HG03108 (cell line): ENCODE measurements around the gene H2AZ2.
"Not testable (repeated sequence)": the region's sequence is repeated elsewhere in the genome, so short reads cannot be mapped to it uniquely, and the experiment has no call there.

Source experiments
- ATAC-seq: cut with Tn5 transposase; IDR thresholded peaks from one replicate; pipeline ENCODE4 v1.9.1; 2021; ENCODE audit warnings: moderate library complexity; ENCODE audit not compliant: unreplicated experiment

H2AZ2 gene

GRCh38 chr7:44823255-44823781 is 24.6 kb downstream of the H2AZ2 start:
- ATAC-seq = no peak

- ATAC-seq = no peak
Observed at GRCh38 chr7:44819292-44819691, 28.6 kb downstream of the H2AZ2 start.

DNA sequence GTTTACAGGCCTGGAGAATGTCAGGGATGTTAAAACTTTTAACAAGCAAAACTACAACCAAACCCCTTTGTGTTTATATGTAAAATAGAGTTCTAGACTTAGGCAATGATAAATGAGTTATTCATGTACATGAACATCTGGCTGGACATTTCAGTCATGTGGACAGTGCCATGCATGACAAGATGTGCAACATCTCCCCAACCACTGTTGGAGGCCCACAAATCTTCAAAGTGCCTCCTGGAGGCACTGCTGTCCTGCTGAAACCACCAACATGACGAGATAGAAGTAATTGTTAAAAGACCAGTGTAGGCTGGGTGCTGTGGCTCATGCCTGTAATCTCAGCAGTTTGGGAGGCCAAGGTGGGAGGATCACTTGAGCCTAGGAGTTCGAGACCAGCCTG is 33.0 kb downstream of the H2AZ2 start:
- no peak for ATAC-seq

- ATAC-seq = no peak
Observed at GRCh38 chr7:44811571-44811970, 36.3 kb downstream of the H2AZ2 start.

DNA sequence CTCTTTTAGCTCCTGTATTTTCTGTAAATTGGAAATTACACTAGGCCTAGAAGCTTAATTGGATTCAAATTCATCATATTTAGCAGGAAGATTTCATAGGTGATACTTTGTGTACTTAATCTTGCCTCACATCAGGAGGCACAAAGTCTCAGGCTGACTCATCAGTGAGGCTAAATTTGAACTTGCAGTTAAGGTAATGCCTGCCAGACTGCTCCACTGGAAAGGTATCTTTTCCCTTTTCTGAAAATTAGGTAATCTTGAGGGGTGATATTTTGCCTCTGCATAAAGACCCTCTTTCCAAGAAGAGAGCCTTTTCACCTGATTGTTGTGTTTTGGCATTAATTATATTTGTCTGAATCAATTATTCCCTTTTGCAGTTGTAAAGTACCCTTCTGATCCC is 36.8 kb downstream of the H2AZ2 start:
- ATAC-seq = no peak

- ATAC-seq = no peak
Observed at GRCh38 chr7:44808914-44809393, 38.9 kb downstream of the H2AZ2 start.

GRCh38 chr7:44805950-44806349 is 41.9 kb downstream of the H2AZ2 start:
- ATAC-seq = no peak

- ATAC-seq = not testable (repeated sequence)
Observed at GRCh38 chr7:44803828-44804519, 43.9 kb downstream of the H2AZ2 start.

DNA sequence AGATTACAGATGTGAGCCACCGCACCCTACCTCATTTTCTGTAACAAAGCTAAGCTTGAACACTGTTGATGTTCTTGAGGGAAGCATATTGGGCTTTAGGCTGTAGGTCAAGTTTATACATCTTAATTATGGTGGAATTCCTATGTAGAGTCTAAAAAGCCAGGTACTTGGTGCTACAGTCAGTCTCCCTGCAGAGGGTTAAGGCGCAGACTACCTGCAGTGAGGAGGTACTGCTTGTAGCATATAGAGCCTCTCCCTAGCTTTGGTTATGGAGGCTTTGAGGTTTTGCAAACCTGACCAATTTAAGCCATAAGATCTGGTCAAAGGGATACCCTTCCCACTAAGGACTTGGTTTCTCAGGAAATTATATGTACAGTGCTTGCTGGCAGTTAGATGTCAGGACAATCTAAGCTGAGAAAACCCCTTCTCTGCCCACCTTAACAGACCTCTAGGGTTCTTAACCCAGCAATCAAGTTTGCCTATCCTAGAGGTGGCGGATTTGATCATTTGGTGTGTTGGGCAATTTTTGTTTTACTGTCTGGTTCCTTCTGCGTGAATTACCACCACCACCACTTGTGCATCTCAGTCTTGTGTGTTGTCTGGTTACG is 45.4 kb downstream of the H2AZ2 start:
- ATAC-seq = no peak

- ATAC-seq = no peak
Observed at GRCh38 chr7:44801890-44802289, 46.0 kb downstream of the H2AZ2 start.

DNA sequence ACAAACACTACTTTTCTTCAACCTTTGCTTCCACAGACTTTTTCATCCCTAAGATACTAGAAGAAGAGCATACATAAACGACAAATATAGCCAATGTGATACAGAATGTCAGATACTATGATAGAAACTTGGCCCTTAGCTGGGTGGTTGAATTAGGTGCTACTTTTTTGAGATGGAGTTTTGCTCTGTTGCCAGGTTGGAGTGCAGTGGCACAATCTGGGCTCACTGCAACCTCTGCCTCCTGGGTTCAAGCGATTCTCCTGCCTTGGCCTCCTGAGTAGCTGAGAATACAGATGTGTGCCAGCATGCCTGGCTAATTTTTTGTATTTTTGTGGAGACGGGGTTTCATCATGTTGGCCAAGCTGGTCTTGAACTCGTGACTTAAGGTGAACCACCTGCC is 47.9 kb downstream of the H2AZ2 start:
- no peak for ATAC-seq

DNA sequence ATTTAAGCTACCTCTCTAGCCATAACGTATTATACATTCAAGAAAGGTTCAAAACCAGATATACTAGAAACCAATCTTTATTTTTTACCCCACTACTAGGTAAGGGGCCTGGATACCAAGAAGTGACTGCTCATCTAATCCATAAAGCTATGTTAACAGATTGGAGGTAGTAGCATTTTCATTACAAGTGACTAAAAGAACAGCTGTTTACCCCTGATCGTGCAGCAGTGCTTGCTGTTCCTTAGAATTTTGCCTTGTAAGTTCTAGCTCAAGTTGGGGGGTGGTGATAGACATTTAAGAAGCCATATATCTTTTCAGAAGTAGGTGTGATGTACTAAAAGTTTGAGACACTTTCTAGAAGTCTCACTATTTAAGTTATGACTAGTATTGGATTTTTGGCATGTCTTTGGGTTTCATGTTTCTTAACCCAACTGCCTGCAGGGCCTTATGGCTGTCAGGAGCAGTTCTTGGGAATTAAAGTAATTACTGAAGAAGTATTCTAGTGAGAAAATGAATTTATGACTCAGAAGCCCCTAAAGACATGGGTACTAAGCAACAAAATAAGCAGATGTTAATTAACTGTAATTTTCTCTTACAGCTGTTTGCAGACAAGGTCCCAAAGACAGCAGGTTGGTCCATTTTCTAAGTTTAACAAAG is 49.1 kb downstream of the H2AZ2 start:
- ATAC-seq = no peak

- peak; percentile 50 for ATAC-seq
Observed at GRCh38 chr7:44797329-44798258, 50.3 kb downstream of the H2AZ2 start.

DNA sequence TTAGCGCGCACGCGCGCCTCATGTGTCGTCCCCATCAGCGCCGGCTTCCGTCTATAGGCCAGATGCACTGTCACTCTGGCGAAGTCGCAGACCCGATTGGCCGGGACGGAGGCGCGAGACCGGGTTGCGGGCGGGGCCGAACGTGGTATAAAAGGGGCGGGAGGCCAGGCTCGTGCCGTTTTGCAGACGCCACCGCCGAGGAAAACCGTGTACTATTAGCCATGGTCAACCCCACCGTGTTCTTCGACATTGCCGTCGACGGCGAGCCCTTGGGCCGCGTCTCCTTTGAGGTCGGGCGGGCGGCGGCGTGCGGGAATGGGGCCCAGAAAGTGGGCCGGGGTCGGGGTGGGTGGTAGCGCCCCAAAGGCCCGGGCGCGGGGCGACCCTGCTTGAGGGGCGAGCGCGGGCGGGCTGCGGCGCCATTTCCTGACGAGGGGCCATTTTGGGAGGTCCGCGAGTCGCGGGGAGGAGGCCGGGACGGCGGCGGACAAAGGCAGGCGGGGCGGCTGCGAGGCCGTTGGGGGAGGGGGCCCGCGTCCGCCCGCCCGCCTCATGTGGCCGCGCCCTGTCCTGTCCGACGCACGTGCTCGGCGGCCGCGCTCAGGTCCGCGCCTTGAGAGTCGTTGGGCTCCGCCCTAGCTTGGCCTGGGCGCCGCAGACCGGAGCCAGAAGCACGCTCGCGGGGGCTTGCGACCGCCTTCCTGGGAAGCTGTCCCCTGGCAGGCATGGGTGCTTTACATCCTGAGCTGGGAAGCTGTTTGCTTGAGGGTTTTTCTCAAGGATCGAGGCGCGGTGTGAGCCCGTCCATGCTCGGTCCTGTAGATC is 51.2 kb downstream of the H2AZ2 start, which contains the start of gene PPIA:
Gene PPIA (plus strand): TSS at position 178 of the 825 bp plus-strand sequence. CDS start 44 bp downstream, at position 222.
- peak; percentile 88 for ATAC-seq

- peak; percentile 16 for ATAC-seq
Observed at GRCh38 chr7:44796034-44796503, 51.8 kb downstream of the H2AZ2 start.

- no peak for ATAC-seq
Observed at GRCh38 chr7:44794331-44794730, 53.6 kb downstream of the H2AZ2 start.

DNA sequence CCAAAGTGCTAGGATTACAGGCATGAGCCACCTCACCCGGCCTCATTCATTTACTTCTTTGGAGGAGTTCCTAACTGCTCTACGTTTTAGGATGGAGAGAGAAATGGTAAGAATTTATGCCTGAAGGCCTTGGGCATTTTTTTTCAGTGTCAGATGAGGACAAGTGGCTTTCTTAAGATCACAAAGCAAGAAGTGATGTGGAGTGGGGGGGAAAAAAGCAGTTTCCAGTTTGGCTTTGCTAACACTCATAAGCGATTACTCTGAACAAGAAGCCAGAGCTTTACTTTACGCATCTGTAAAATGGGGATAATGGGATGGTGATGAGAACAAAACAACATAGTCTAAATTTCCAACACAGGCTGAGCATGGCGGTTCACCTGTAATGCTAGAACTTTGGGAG is 54.0 kb downstream of the H2AZ2 start:
- ATAC-seq = no peak

- no peak for ATAC-seq
Observed at GRCh38 chr7:44791278-44792219, 56.3 kb downstream of the H2AZ2 start.

- no peak for ATAC-seq
Observed at GRCh38 chr7:44789990-44790389, 57.9 kb downstream of the H2AZ2 start.
